Uterine smooth muscle cell (primary cell): ENCODE results near the gene CORO6. TPM values are rescaled to one million over a fixed set of nuclear protein-coding genes. Genes with fewer than 3 reads are reported as not detected.

Source experiments
- total RNA-seq: library from RNA; depleted of rRNA; stranded (reverse); fragments of >200 nt; gene quantifications from 2 replicates; pipeline ENCODE4 v1.2.3, GENCODE V29; 2014

The CORO6 gene
- total RNA-seq: 4.9 and 12.2 TPM in 2 replicates

GRCh38 chr17:29622337-29623282 is at the start of gene CORO6:
TSS of gene CORO6 (minus strand) at chr17:29622912. CDS start at chr17:29621421, 1,491 bp downstream.

GRCh38 chr17:29592850-29593551 is 29.7 kb downstream of the CORO6 start, which contains the start of gene ANKRD13B:
TSS of gene ANKRD13B (plus strand) at chr17:29593132. CDS start at chr17:29593622, 490 bp downstream.

GRCh38 chr17:29589524-29590410 is 32.9 kb downstream of the CORO6 start, which contains the start of gene GIT1:
TSS of gene GIT1 (minus strand) at chr17:29589648. CDS start at chr17:29589378, 270 bp downstream.

GRCh38 chr17:29568331-29569244 is 54.1 kb downstream of the CORO6 start, which contains the start of gene TP53I13:
TSS of gene TP53I13 (plus strand) at chr17:29568701. CDS start at chr17:29568759, 58 bp downstream.

GRCh38 chr17:29566473-29567303 is 56.0 kb downstream of the CORO6 start, which contains the start of gene ABHD15:
TSS of gene ABHD15 (minus strand) at chr17:29567037. CDS start at chr17:29566966, 71 bp downstream.

Other genes with a start within 250 kb of the CORO6 start
- 66.6 and 72.6 TPM in 2 replicates for gene TAOK1, start 232.5 kb downstream of the CORO6 start, total RNA-seq
- gene ABHD15, start 55.9 kb downstream of the CORO6 start, total RNA-seq: 10.2 TPM in 2 replicates
- 69.9 and 88.2 TPM in 2 replicates for gene TP53I13, start 54.2 kb downstream of the CORO6 start, total RNA-seq
- 24.1 and 24.7 TPM in 2 replicates for gene GIT1, start 33.3 kb downstream of the CORO6 start, total RNA-seq
- gene ANKRD13B, start 29.8 kb downstream of the CORO6 start, total RNA-seq: 2.8 and 5.0 TPM in 2 replicates